HG02943 (cell line): Measurements from ENCODE around the gene NARS2.
A peak's percentile ranks its signal among the peaks of the same experiment; 100 is the strongest.
"Not testable (repeated sequence)": the region's sequence is repeated elsewhere in the genome, so short reads cannot be mapped to it uniquely, and the experiment has no call there.

Source experiments
- ATAC-seq: cut with Tn5 transposase; IDR thresholded peaks from one replicate; pipeline ENCODE4 v1.9.1; 2021; ENCODE audit warnings: mild to moderate bottlenecking, low read depth, moderate library complexity; ENCODE audit not compliant: unreplicated experiment

The NARS2 gene

DNA sequence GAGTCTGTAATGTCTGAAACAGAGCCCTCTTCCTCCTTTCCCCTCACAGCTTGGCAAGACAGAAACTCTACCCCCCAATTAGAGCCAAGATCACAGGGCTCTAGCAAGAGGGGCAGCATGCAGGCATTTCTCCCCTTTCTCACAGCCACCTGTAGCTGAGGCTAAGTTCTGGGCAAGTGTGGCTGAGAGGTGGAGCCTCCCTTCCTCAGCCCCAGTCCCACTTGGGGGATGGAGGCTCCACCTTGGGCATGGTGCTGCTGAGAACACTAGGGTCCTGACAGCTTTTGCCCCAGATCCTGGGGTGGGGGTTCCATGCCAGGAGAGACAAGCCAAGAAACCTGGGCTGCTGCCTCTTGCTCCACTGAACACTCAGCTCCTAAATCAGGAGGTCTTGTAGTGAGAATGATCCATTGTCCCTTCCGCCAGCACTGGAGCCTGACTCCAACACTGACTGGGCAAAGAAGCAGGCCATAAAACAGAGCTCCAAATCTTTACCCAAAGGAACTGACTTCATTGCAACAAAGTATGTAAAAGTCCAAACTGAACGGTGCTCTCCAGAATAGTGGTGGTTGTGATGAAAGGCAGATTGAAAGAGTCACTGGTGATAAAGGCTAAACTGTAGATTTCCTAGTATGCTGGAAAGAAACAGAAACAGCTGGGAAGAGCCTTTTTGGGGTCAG is 25.6 kb downstream of the NARS2 start:
- no peak for ATAC-seq

DNA sequence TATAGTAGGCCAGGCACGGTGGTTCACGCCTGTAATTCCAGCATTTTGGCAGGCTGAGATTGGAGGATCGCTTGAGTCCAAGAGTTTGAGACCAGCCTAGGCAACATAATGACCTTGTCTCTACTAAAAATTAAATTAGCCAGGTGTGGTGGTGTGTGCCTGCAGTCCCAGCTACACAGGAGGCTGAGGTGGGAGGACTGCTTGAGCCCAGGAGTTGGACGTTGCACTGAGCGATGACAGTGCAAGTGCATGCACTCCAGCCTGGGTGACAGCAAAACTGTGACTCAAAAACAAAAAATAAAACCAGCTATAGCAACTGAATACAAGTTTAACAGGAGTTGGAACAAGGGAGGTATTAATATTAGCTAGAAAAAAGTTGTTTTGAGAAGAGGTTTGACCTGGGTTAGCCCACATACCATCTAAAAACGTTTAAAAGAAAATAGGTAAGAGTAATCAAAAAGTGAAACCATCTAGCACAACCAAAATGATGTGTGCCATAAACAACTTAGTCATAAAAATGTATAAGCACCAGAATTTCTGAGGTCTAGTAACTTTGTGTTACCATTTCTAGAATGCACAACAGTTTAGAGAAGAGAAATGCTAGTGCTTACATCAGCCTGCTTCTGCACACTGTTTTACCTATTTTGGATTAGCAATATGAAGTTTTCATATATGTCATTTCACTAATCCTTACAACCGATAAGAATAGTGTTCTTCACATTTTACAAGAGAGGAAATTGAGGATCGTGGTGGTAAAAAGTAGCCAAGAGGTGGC is 26.5 kb downstream of the NARS2 start:
- no peak for ATAC-seq

DNA sequence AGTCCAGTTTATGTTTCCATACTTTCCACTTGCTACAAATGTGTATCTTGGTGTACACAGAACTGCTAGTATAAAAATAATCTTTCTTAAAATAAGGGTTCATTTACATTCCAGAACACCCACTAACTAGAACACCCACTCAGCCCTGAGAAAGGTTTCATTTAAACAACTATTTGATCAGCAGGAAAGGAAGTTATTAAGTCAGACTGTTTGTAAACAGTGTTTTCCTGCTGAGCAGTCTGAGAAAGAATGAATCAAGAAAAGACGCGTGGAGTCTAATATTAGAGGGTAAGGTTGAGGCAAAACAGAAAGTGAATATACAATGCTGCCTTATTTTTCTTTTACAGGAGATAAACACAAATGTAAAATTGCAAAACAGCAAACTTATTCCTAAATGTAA is 32.7 kb downstream of the NARS2 start:
- ATAC-seq = no peak

DNA sequence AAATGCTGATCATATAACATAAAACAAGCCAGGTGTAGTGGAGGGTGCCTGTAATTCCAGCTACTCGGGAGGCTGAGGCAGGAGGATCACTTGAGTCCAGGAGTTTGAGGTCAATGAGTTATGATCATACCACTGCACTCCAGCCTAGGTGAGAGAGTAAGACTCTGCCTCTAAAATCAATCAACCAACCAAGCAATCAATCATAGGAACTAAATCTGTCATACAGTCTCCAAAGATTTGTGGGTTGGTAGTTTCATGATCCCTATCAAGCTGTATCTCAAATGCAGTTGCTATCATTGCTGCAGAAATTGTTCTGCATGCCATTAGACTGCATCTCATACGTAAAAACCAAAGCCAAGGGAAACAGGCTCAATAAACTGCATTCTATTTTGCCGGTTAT is 33.1 kb downstream of the NARS2 start:
- ATAC-seq = no peak

DNA sequence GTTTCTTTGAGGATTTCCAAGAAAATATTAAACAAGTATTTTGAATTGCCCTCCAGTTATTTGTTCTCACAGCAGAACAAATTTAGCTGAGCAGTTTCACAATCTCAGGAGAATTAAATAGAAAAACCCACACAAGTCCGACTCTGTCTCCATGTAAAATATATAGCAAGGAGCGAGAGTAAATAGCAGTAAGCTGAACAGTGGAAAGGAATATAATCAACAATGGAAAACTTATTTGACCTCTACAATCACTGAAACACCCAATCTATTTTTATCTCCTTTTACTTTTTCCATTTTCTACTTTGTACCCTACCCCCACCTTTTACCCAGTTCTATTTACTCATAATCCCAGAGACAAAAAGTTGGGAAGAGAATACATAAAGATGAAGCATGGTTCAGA is 34.4 kb downstream of the NARS2 start:
- no peak for ATAC-seq

DNA sequence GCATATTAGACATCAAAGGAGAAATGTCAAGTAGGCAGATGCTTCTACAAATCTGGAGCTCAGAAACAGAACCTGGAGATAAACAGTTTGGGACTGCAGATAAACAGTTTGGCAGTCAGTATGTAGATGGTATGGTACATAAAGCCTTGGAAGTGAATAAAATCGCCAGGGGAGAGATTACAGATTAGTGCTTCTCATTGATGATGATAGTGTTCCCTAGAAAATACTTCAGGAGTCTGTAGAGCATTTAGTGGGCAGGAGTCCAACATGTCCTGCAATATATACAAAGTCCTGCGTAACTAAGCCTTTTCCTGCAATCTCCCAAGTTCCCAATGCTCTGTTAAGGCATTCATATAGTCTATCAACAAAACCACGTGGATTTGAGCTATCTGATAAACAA is 35.2 kb downstream of the NARS2 start:
- no peak for ATAC-seq

DNA sequence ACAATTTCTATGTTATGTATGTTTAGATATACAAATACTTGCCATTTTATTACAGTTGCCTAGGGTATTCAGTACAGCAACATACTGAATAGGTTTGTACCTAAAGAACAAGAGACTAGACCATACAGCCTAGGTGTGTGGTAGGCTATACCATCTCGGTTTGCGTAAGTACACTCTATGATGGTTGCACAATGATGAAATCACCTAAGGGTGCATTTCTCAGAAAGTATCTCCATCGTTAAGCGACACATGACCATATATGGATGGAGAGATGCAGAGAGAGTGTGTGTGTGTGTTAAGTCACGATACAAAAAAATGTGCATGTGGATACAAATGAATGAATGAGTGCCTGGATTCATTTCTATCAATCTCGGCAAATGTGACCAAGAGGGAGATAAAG is 37.7 kb downstream of the NARS2 start:
- no peak for ATAC-seq

DNA sequence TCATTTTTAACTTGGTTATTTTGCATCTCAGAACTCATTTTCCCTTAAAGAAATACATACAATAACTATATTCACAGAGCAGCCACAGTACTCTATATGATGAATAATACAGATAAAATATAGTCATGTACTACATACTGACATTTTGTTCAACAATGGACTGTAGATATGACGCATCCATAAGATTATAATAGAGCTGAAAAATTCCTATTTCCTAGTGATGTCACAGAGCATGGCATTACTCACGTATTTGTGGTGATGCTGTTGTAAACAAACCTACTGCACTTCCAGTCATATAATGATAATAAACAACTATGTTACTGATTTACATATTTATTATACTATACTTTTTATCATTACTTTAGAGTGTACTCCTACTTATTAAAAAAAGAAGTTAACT is 38.7 kb downstream of the NARS2 start:
- no peak for ATAC-seq

DNA sequence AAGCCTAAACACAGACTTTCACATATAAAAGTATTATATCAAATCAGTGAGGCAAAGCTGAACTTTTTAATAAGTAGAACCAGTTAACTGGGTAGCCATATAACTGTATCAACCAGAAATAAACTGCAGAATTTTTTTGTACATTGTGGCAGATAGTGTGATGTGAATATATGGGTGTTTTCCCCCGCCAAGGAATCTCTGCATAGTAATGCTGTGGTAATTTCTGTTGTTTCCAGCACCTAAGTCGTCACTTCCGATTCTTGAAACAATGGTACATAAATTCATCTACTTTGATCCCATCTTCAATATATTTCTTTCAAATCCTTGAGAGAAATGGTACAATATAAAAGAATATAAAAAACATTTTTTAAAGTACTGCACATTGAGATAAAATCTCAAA is 39.6 kb downstream of the NARS2 start:
- no peak for ATAC-seq

DNA sequence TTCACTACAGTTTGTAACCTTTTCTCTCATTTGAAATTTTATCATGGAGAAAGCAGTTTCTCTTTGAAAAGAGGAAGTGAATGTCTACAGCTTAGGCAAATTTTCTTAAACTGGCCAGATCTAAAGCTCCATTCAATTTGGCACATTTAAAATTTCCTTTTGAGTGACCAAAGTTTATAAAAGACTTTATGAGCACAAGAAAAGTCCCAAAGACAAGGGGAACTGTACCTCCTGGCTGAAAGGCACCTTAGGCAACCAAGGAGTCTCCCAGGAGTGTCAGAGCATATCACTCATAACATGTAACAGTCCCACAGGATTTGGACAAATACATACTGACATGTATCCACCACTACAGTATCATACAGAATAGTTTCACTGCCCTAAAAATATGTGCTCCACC is 41.3 kb downstream of the NARS2 start:
- peak; percentile 54 for ATAC-seq

DNA sequence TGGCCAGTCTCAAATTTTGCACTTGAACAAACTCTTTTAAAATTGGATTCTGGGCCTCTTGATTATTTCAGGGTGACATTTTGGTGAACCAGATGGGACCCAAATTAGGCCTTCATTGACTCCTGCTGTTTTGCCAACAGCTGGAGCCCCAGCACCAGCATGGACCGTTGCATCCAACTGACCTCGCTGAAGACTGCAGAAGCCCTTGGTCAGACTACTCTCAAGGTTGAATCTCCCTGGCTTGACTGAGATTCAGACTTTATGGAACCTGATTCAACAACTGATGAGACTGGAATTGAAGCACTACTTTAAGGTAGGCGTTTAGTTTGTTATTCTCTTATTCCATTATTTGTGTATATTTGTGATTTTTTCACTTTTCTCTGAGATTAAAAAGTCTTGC is 41.7 kb downstream of the NARS2 start:
- ATAC-seq = no peak

DNA sequence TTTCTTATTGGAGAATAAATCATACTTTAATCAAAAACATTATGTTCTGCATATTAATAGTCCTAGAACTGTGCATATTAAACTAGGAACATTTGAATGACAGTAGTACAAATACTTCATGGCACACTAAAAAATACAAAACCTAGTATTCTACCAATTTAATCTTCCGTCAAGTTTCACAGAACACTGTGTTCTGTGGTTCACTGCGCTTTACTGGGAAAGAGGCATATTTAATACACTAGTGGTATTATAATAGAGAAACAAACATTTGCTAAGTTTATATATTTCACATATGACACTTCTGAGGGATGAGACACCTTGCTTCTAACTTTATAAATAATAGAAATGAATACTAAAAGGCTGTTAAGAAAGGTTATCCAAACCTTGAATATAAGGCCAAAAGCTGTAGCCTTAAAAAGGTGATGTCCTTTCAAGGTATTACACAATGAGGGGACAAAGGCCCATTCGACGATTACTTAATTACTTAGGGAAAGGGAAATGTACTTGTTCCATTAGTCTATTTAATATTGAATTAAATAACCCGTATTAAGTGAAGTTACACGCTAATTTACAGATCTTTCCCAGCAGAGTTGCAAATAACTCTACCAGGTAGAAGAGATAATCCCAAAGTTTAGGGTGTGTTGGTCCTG is 48.0 kb downstream of the NARS2 start:
- no peak for ATAC-seq

DNA sequence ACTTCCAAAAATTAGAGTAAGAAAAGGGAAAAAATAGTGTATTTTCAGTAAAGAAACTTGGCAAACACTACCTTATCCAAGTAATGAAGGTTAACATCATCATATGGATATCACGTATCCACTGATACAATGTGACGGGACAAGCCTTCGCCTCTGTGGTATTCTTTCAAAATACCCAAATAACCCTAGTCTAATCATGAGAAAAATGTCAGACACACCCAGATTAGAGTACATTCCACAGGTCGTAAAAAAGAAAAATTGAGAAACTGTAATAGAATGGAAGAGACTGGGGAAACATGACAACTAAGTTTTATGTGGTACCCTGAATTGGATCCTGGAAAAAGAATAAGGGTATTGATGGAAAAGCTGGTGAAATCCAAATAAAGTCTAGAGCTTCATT is 48.9 kb downstream of the NARS2 start:
- ATAC-seq = no peak

DNA sequence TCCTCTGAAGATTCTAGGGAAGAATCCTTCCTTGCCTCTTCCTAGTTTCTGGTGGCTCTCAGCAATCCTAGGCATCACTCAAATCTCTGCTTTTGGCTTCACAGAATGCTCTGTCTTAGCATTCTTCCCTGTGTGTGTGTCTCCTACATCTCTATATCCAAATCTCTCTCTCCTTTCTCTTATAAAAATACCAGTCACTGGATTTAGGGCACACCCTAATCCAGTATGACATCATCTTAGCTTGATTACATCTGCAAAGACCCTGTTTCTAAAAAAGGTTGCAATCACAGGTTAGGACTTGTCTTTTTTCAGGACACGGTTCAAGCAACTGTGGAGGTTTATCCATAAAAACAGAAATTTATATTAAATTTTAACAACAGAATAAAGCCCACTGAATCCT is 54.4 kb downstream of the NARS2 start:
- no peak for ATAC-seq

DNA sequence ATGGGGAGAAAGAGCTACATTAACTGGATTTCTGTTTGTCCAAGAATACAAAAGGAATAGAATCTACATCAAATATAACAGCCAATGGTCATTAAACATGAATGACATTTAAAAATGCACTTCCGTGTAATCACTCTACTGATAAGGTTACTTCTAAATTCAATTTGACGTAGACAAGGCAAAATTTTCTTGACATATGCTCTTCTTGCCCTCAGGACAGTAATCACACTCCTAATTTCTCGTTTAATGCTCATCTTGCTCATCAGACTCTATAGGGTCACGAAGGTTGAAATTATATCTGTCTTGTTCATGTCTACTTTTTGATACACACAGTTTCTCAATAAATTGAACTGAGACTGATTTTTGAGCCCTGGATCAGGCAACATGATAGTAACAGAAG is 58.4 kb downstream of the NARS2 start:
- ATAC-seq = no peak

DNA sequence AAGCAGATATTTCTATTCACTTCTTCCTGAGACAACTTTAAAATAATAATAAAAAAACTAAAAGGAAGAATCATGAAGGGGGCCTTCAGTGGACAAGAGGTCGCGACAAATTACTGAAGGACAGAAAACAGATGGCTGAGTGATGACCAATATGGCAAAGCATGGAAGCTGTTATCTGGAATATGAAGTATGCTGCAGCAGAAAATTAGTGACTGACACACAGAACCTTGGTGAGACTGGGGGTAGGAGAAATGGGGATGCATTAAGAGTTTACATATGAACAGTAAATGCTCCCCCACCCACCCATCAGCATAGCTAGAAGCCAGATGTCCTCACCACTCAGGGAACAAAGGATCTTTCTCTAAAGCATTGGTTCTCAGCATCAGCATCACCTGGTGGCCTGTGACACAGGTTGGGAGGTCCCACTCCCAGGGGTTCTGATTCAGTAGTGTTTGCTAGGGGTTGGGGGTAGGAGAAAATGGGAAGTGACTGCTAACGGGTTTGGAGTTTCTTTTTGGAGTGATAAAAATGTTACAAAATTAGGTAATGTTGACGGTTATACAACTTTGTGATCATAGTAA is 59.7 kb downstream of the NARS2 start:
- no peak for ATAC-seq

DNA sequence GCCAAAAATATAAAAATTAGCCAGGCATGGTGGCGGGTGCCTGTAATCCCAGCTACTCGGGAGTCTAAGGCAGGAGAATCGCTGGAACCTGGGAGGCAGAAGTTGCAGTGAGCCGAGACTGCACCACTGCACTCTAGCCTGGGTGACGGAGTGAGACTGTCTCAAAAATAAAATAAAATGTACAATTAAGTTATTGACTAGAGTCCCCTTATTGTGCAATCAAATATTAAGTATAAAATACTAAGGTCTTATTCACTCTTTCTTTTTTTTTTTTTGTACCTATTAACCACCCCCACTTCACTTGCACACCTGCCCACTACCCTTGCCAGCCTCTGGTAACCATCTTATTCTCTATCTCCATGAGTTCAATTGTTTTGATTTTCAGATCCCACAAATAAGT is 61.6 kb downstream of the NARS2 start:
- not testable (repeated sequence) for ATAC-seq

DNA sequence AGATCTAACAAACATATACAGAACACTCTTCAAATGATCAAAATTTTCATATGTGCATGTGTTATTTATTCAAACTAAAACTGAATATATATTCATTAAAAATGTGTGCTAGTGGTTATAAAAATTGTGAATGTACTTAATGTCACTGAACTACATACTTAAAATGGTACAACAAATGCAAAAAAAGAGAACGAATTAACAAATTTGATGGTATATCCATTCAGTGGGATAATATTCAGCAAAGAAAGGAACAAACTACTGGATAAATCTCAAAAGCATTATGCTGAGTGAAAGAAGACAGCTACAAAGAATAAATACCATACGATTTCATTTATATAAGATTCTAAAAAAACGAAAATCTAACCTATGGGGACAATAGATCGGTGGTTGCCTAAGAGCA is 64.1 kb downstream of the NARS2 start:
- ATAC-seq = no peak

DNA sequence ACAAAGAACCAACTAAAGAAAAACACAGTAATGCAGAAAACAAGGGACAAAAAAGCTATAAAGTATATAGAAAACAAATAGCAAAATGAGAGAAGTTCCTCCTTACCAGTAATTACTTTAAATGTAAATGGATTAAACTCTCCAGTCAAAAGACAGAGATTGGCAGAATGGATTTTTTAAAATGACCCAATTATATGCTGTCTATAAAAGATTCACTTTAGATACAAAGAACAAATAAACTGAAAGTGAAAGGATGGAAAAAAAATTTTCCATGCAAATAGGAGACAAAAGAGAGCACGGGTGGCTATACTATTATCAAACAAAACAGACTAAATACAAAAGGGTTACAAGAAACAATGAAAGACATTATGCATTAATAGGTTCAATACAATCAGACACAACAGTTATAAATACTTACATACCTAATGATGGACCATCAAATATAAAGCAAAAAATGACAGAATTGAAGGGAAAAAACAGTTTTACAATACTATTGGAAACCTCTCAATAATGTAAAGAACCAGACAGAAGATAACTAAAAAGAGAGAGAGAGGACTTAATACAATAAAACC is 64.6 kb downstream of the NARS2 start:
- no peak for ATAC-seq

DNA sequence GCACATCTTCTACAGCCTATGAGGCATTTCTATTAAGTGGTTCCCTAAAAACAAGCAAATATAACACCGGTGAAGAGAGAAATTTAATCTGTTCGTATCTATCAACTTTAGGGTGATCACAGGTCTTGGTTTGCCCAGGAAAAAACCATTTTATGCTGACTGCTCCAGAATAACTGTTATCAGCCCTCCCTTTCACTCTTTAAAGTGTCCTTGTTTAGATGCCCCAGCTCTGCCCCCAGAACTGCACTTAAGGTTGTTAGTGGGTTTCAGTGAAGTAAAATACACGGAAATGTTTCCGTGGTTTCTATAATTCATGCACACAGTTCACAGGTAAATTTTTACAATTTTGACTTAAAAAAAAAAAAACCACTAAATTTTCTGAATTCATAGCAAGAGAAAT is 70.0 kb downstream of the NARS2 start:
- no peak for ATAC-seq

DNA sequence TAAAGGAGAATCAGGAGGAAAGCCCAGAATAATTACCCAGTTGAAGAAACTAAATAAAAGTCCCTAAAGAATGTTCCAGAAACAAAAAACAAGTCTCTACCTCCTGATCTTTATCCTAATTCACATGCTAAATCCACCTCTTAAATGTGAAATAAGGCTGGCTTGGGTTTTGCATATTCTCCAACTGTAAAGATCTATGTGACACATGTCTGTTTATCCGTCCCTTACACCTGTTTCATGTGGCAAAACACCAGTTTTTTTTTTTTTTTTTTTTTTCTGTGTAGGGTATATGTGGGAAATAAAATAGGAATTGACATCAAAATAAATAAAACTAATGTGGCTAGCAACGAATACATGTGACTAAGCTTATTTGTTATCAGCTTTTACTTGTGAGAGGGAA is 70.5 kb downstream of the NARS2 start:
- ATAC-seq = no peak
